ENCODE results near the gene LMO2.

The LMO2 gene

GRCh38 chr11:33892906-33893594 lies 1.2 kb upstream of the LMO2 start:
- TF ChIP-seq POU6F1 (CRISPR knock-in tag; IDR thresholded peaks at IDR 0.05; ENCODE audit: borderline replicate concordance, low read depth) (no peak), SNAI2 (CRISPR knock-in tag; IDR thresholded peaks at IDR 0.05) (no peak), BACH2 (CRISPR knock-in tag; IDR thresholded peaks at IDR 0.05; ENCODE audit: borderline replicate concordance) (no peak), CREB5 (CRISPR knock-in tag; IDR thresholded peaks at IDR 0.05; ENCODE audit: low read depth) (no peak), ZNF70 (CRISPR knock-in tag; IDR thresholded peaks at IDR 0.05) (no peak)
- no peak for ATAC-seq

- TF ChIP-seq ZNF8 (CRISPR knock-in tag; IDR thresholded peaks at IDR 0.05) (no peak), ESRRG (CRISPR knock-in tag; IDR thresholded peaks at IDR 0.05) (no peak), SNAI2 (CRISPR knock-in tag; IDR thresholded peaks at IDR 0.05) (no peak), ZC3H10 (CRISPR knock-in tag; IDR thresholded peaks at IDR 0.05) (no peak), TSHZ2 (CRISPR knock-in tag; IDR thresholded peaks at IDR 0.05) (no peak), CSRNP3 (CRISPR knock-in tag; IDR thresholded peaks at IDR 0.05) (no peak), ZNF565 (CRISPR knock-in tag; conservative IDR thresholded peaks at IDR 0.05; ENCODE audit: low read depth) (no peak), OSR1 (CRISPR knock-in tag; IDR thresholded peaks at IDR 0.05) (no peak), ZFP30 (CRISPR knock-in tag; IDR thresholded peaks at IDR 0.05) (no peak), ISL1 (CRISPR knock-in tag; IDR thresholded peaks at IDR 0.05) (no peak), ARNTL (CRISPR knock-in tag; IDR thresholded peaks at IDR 0.05; ENCODE audit: borderline replicate concordance, low read depth) (no peak), PPARA (CRISPR knock-in tag; IDR thresholded peaks at IDR 0.05; ENCODE audit: borderline replicate concordance) (no peak)
- ATAC-seq, result no peak
Measured at GRCh38 chr11:33889821-33890378, 2.0 kb downstream of the LMO2 start.

- no peak for TF ChIP-seq TOX (CRISPR knock-in tag; IDR thresholded peaks at IDR 0.05; ENCODE audit: borderline replicate concordance)
- no peak for TF ChIP-seq ZNF8 (CRISPR knock-in tag; IDR thresholded peaks at IDR 0.05)
- no peak for TF ChIP-seq ZFP3 (CRISPR knock-in tag; IDR thresholded peaks at IDR 0.05)
- no peak for TF ChIP-seq CSRNP3 (CRISPR knock-in tag; IDR thresholded peaks at IDR 0.05)
- no peak for TF ChIP-seq POU6F1 (CRISPR knock-in tag; IDR thresholded peaks at IDR 0.05; ENCODE audit: borderline replicate concordance, low read depth)
- TF ChIP-seq OSR1 (CRISPR knock-in tag; IDR thresholded peaks at IDR 0.05), result no peak
- no peak for TF ChIP-seq PATZ1 (CRISPR knock-in tag; IDR thresholded peaks at IDR 0.05; ENCODE audit: borderline replicate concordance)
- no peak for TF ChIP-seq CSDC2 (CRISPR knock-in tag; IDR thresholded peaks at IDR 0.05)
- TF ChIP-seq ZC3H10 (CRISPR knock-in tag; IDR thresholded peaks at IDR 0.05), result no peak
- no peak for TF ChIP-seq SNAI2 (CRISPR knock-in tag; IDR thresholded peaks at IDR 0.05)
- no peak for TF ChIP-seq ZNF70 (CRISPR knock-in tag; IDR thresholded peaks at IDR 0.05)
- TF ChIP-seq ISL1 (CRISPR knock-in tag; IDR thresholded peaks at IDR 0.05), result no peak
- TF ChIP-seq ARNTL (CRISPR knock-in tag; IDR thresholded peaks at IDR 0.05; ENCODE audit: borderline replicate concordance, low read depth), result no peak
- no peak for TF ChIP-seq ESRRG (CRISPR knock-in tag; IDR thresholded peaks at IDR 0.05)
- ATAC-seq, result no peak
Measured at GRCh38 chr11:33889296-33889695, 2.6 kb downstream of the LMO2 start.
